HG03159 (cell line): Measurements from ENCODE around the gene GRIN3A.
A peak's percentile ranks its signal among the peaks of the same experiment; 100 is the strongest.
"Not testable (repeated sequence)": the region's sequence is repeated elsewhere in the genome, so short reads cannot be mapped to it uniquely, and the experiment has no call there.

Experiments
- ATAC-seq: cut with Tn5 transposase; IDR thresholded peaks from one replicate; pipeline ENCODE4 v1.9.1; 2021; ENCODE audit warnings: mild to moderate bottlenecking, moderate library complexity; ENCODE audit not compliant: unreplicated experiment

Gene GRIN3A

GRCh38 chr9:101635473-101635872 lies 103.0 kb downstream of the GRIN3A start:
- ATAC-seq, result no peak

- no peak for ATAC-seq
Observed at GRCh38 chr9:101634741-101635409, 103.6 kb downstream of the GRIN3A start.

GRCh38 chr9:101632611-101633010 lies 105.8 kb downstream of the GRIN3A start:
- no peak for ATAC-seq

GRCh38 chr9:101631892-101632291 lies 106.6 kb downstream of the GRIN3A start:
- ATAC-seq, result no peak

- ATAC-seq, result no peak
Observed at GRCh38 chr9:101629636-101630035, 108.8 kb downstream of the GRIN3A start.

GRCh38 chr9:101628173-101628572 lies 110.3 kb downstream of the GRIN3A start:
- ATAC-seq, result no peak

- ATAC-seq, result no peak
Observed at GRCh38 chr9:101626295-101626694, 112.2 kb downstream of the GRIN3A start.

GRCh38 chr9:101625876-101626275 lies 112.6 kb downstream of the GRIN3A start:
- ATAC-seq, result no peak

- ATAC-seq, result no peak
Observed at GRCh38 chr9:101620452-101620851, 118.0 kb downstream of the GRIN3A start.

GRCh38 chr9:101618698-101619097 lies 119.7 kb downstream of the GRIN3A start:
- ATAC-seq, result peak; percentile 69

- no peak for ATAC-seq
Observed at GRCh38 chr9:101605547-101605946, 132.9 kb downstream of the GRIN3A start.

- no peak for ATAC-seq
Observed at GRCh38 chr9:101604296-101604695, 134.2 kb downstream of the GRIN3A start.

GRCh38 chr9:101601904-101602765 lies 136.3 kb downstream of the GRIN3A start:
- peak; percentile 58 for ATAC-seq

- no peak for ATAC-seq
Observed at GRCh38 chr9:101594796-101595195, 143.7 kb downstream of the GRIN3A start, which contains the start of gene PPP3R2. Gene PPP3R2, minus strand, starts transcription at chr9:101594969. Its CDS starts 48 bp downstream, at chr9:101594921.

GRCh38 chr9:101593345-101593744 lies 145.1 kb downstream of the GRIN3A start:
- no peak for ATAC-seq

GRCh38 chr9:101592788-101593187 lies 145.7 kb downstream of the GRIN3A start:
- ATAC-seq, result no peak

- no peak for ATAC-seq
Observed at GRCh38 chr9:101591787-101592446, 146.5 kb downstream of the GRIN3A start.

GRCh38 chr9:101590901-101591300 lies 147.5 kb downstream of the GRIN3A start:
- ATAC-seq, result no peak

GRCh38 chr9:101590074-101590473 lies 148.4 kb downstream of the GRIN3A start:
- not testable (repeated sequence) for ATAC-seq

- ATAC-seq, result no peak
Observed at GRCh38 chr9:101587332-101588043, 151.0 kb downstream of the GRIN3A start.

- ATAC-seq, result peak; percentile 90
Observed at GRCh38 chr9:101586651-101587050, 151.8 kb downstream of the GRIN3A start.
